ENCODE data around the gene KCNJ8. TPM values are rescaled to one million over a fixed set of nuclear protein-coding genes. Genes with fewer than 3 reads are reported as not detected.

The KCNJ8 gene
- polyA plus RNA-seq, 1 donor = 7.6 TPM

DNA sequence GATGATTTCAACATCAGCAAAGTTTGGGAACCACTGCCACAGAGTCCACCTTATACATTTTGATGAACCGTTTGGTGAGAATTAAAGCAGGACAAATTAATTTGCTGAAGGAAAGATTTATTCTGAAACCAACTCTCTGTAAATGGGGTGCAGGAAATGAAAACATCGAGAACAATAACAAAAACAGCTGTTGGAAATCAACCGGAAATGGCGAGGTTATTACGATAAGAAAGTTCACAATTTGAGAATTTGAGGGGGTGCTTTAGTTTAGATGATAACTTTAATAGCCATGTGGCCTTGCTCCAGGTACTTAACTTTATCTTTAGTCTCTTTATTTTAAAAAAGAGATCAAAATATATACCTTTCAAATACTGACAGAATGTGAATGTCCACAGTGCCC is 56.7 kb downstream of the KCNJ8 start:
- Histone ChIP-seq H3K27me3 (ENCODE audit: control insufficient read depth, insufficient read depth, low read length) (no peaks in the 10 kb centered on the region), H3K27ac (ENCODE audit: low read length) (no peak overlapping the region), H3K4me1 (ENCODE audit: control insufficient read depth, insufficient read depth, low read length) (no peaks in the 10 kb centered on the region), H3K4me3 (ENCODE audit: low read length) (no peak overlapping the region), H3K9me3 (ENCODE audit: control insufficient read depth, low read depth, low read length) (no peaks in the 10 kb centered on the region), H3K36me3 (ENCODE audit: control insufficient read depth, insufficient read depth, low read length) (no peaks in the 10 kb centered on the region)
- DNase-seq = no peak
- WGBS (ENCODE audit: insufficient coverage, low lambda C conversion rate) = 91% methylated on average over 4 of the region's 5 CpGs

DNA sequence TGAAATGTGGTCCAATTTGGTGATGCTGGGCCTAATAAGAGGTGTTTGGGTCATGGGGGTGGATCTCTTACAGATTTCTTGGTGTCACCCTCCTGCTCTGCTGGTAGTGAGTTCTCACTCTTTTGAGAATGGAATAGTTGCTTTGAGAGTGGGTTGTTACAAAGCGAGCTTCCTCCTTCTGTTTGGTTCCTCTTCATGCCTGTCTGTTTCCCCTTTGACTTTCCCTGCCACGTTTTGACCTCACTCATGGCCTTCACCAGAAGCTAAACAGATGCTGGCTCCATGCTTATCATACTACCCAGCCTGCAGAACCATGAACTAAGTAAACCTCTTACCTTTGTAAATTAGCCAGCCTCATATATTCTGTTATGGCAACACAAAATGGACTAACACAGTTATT is 59.1 kb downstream of the KCNJ8 start:
- H3K27me3 ChIP-seq (ENCODE audit: control insufficient read depth, insufficient read depth, low read length) = no peaks in the 10 kb centered on the region
- 0% methylated on average over 1 of the region's 2 CpGs for WGBS (ENCODE audit: insufficient coverage, low lambda C conversion rate)
- H3K4me3 ChIP-seq (ENCODE audit: low read length) = no peak overlapping the region
- H3K4me1 ChIP-seq (ENCODE audit: control insufficient read depth, insufficient read depth, low read length) = no peaks in the 10 kb centered on the region
- no peaks in the 10 kb centered on the region for H3K9me3 ChIP-seq (ENCODE audit: control insufficient read depth, low read depth, low read length)
- no peaks in the 10 kb centered on the region for H3K36me3 ChIP-seq (ENCODE audit: control insufficient read depth, insufficient read depth, low read length)
- DNase-seq = no peak
- no peak overlapping the region for H3K27ac ChIP-seq (ENCODE audit: low read length)

Other genes with a start within 250 kb of the KCNJ8 start
- 3.5 TPM for gene SPX, start 248.4 kb downstream of the KCNJ8 start, polyA plus RNA-seq
- 0.03 TPM for gene GYS2, start 169.9 kb downstream of the KCNJ8 start, polyA plus RNA-seq
- gene LDHB, start 116.9 kb downstream of the KCNJ8 start, polyA plus RNA-seq = 549 TPM
- gene ABCC9, start 166.7 kb upstream of the KCNJ8 start, polyA plus RNA-seq = 7.4 TPM